GM19467 (cell line): ENCODE results near the gene ZNF595.
"Not testable (repeated sequence)": the region's sequence is repeated elsewhere in the genome, so short reads cannot be mapped to it uniquely, and the experiment has no call there.

Source experiments
- ATAC-seq: cut with Tn5 transposase; IDR thresholded peaks from one replicate; pipeline ENCODE4 v1.9.1; 2021; ENCODE audit warnings: mild to moderate bottlenecking, moderate library complexity; ENCODE audit not compliant: unreplicated experiment

Gene ZNF595

GRCh38 chr4:85951-86350 lies 32.8 kb downstream of the ZNF595 start:
- no peak for ATAC-seq

- not testable (repeated sequence) for ATAC-seq
Measured at GRCh38 chr4:86559-87324, 33.6 kb downstream of the ZNF595 start.

GRCh38 chr4:98386-98785 lies 45.3 kb downstream of the ZNF595 start:
- no peak for ATAC-seq

- no peak for ATAC-seq
Measured at GRCh38 chr4:99863-100262, 46.7 kb downstream of the ZNF595 start.

GRCh38 chr4:107083-107443 lies 53.9 kb downstream of the ZNF595 start:
- no peak for ATAC-seq

- no peak for ATAC-seq
Measured at GRCh38 chr4:107444-108429, 54.6 kb downstream of the ZNF595 start.

- ATAC-seq, result no peak
Measured at GRCh38 chr4:112771-113170, 59.6 kb downstream of the ZNF595 start.

- ATAC-seq, result no peak
Measured at GRCh38 chr4:113732-114131, 60.6 kb downstream of the ZNF595 start.

- no peak for ATAC-seq
Measured at GRCh38 chr4:114149-114548, 61.0 kb downstream of the ZNF595 start.

- no peak for ATAC-seq
Measured at GRCh38 chr4:116499-116898, 63.4 kb downstream of the ZNF595 start.

GRCh38 chr4:120616-121015 lies 67.5 kb downstream of the ZNF595 start:
- no peak for ATAC-seq

GRCh38 chr4:121408-122084 lies 68.4 kb downstream of the ZNF595 start:
- ATAC-seq, result no peak

- not testable (repeated sequence) for ATAC-seq
Measured at GRCh38 chr4:123922-124274, 70.8 kb downstream of the ZNF595 start.

- peak; percentile 99 for ATAC-seq
Measured at GRCh38 chr4:124275-125081, 71.4 kb downstream of the ZNF595 start, which contains the start of gene ZNF718. TSS of gene ZNF718 (plus strand) at chr4:124501. CDS start at chr4:124671, 170 bp downstream.

GRCh38 chr4:125091-125771 lies 72.1 kb downstream of the ZNF595 start:
- ATAC-seq, result peak; percentile 4

- no peak for ATAC-seq
Measured at GRCh38 chr4:125833-126232, 72.7 kb downstream of the ZNF595 start.

GRCh38 chr4:132483-132882 lies 79.4 kb downstream of the ZNF595 start:
- ATAC-seq, result no peak
